GM10847 (cell line): ENCODE measurements around the gene ARMH4.

Source experiments
- POLR2A ChIP-seq: IDR thresholded peaks from 2 replicates; pipeline ENCODE4 v1.6.1; 2011; ENCODE audit not compliant: insufficient read length; ENCODE audit errors: extremely low read depth

ARMH4 gene

GRCh38 chr14:57981817-57982560, 170.0 kb downstream of the ARMH4 start:
- no peak for TF ChIP-seq POLR2A

- TF ChIP-seq POLR2A = no peak
Observed at GRCh38 chr14:57979376-57980048, 172.5 kb downstream of the ARMH4 start.

GRCh38 chr14:57976701-57977100, 175.3 kb downstream of the ARMH4 start:
- no peak for TF ChIP-seq POLR2A

- TF ChIP-seq POLR2A = no peak
Observed at GRCh38 chr14:57974896-57975295, 177.1 kb downstream of the ARMH4 start.

- TF ChIP-seq POLR2A = no peak
Observed at GRCh38 chr14:57970594-57970993, 181.4 kb downstream of the ARMH4 start.

GRCh38 chr14:57970175-57970574, 181.8 kb downstream of the ARMH4 start:
- no peak for TF ChIP-seq POLR2A

GRCh38 chr14:57963071-57963470, 188.9 kb downstream of the ARMH4 start:
- TF ChIP-seq POLR2A = no peak

- no peak for TF ChIP-seq POLR2A
Observed at GRCh38 chr14:57962325-57963035, 189.5 kb downstream of the ARMH4 start.

GRCh38 chr14:57961786-57962060, 190.3 kb downstream of the ARMH4 start:
- no peak for TF ChIP-seq POLR2A

- TF ChIP-seq POLR2A = no peak
Observed at GRCh38 chr14:57960946-57961785, 190.8 kb downstream of the ARMH4 start.

GRCh38 chr14:57957441-57957840, 194.6 kb downstream of the ARMH4 start:
- no peak for TF ChIP-seq POLR2A
